Uterus (tissue), 2 donors: ENCODE data around the gene KCNQ5.

Experiments
- CTCF ChIP-seq, 4 experiments: fragments of 200-600 bp in 2 of 4; fragments of 450-650 bp in 2 of 4; sonication (generic) in 2 of 4; IDR thresholded peaks; one replicate each; pipeline ENCODE4 v1.5.1; 2016 to 2019; ENCODE audit warnings: antibody characterized with exemption in 4 of 4, mild to moderate bottlenecking in 2 of 4, moderate library complexity in 1 of 4
- POLR2A ChIP-seq, 2 donors: fragments of 450-650 bp; IDR thresholded peaks; one replicate each; pipeline ENCODE4 v1.6.1; 2016; ENCODE audit warnings: antibody characterized with exemption in 2 of 2, mild to moderate bottlenecking in 1 of 2, moderate library complexity in 1 of 2

- TF ChIP-seq CTCF (IDR thresholded peaks at IDR 0.05): no peak
- TF ChIP-seq POLR2A (IDR thresholded peaks at IDR 0.05): no peak
Observed at GRCh38 chr6:73233048-73233447, 611.2 kb downstream of the KCNQ5 start.
